ENCODE results near the gene EIF2B1. TPM values are rescaled to one million over a fixed set of nuclear protein-coding genes. Genes with fewer than 3 reads are reported as not detected.
A peak's percentile ranks its signal among the peaks of the same experiment; 100 is the strongest.
"Not testable (repeated sequence)": the region's sequence is repeated elsewhere in the genome, so short reads cannot be mapped to it uniquely, and the experiment has no call there.

EIF2B1 gene
- total and polyA plus RNA-seq, 12 donors, result 36.2 to 171 (median 55.8) TPM

DNA sequence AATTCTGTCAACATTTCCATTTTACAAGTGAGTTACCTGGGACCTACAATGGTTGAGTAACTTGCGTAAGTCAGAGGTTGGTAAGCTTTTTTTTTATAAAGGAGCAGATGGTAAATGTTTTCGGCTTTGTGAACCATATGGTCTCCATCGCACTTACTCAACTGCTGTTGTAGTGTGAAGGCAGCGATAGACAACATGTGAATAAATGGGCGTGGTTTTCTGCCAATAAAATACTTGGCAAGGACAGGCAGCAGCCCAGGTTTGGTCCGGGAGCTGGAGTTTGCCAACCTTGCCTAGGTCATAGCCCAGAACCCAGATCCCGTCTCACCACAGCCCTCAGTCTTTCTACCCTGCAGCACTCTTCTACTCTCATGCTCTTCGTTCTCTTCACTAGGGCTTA lies 25.3 kb downstream of the EIF2B1 start:
- peaks cover 0 to 86% of the 10 kb centered on the region in 2 donors for H3K36me3 ChIP-seq (replicated peaks in 1 of 2)
- WGBS, 4 donors, result 84 to 89% (median 88%) methylated on average over 8 of the region's 8 CpGs
- H3K27ac ChIP-seq, result no peak overlapping the region
- no peaks in the 10 kb centered on the region for H3K9me3 ChIP-seq (replicated peaks in 1 of 3)
- TF ChIP-seq, protein P1, sequence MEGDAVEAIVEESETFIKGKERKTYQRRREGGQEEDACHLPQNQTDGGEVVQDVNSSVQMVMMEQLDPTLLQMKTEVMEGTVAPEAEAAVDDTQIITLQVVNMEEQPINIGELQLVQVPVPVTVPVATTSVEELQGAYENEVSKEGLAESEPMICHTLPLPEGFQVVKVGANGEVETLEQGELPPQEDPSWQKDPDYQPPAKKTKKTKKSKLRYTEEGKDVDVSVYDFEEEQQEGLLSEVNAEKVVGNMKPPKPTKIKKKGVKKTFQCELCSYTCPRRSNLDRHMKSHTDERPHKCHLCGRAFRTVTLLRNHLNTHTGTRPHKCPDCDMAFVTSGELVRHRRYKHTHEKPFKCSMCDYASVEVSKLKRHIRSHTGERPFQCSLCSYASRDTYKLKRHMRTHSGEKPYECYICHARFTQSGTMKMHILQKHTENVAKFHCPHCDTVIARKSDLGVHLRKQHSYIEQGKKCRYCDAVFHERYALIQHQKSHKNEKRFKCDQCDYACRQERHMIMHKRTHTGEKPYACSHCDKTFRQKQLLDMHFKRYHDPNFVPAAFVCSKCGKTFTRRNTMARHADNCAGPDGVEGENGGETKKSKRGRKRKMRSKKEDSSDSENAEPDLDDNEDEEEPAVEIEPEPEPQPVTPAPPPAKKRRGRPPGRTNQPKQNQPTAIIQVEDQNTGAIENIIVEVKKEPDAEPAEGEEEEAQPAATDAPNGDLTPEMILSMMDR (IDR thresholded peaks at IDR 0.05), result no peak
- TF ChIP-seq POLR2A (IDR thresholded peaks at IDR 0.05), result no peak
- peaks cover 0 to under 1% of the 10 kb centered on the region in 2 donors for H3K4me1 ChIP-seq (replicated peaks in 1 of 2)
- no peak overlapping the region for H3K4me3 ChIP-seq
- no peaks in the 10 kb centered on the region for H3K27me3 ChIP-seq
- DNase-seq, result no peak
- intact Hi-C loops (cut with DNase I), result no loop called here

DNA sequence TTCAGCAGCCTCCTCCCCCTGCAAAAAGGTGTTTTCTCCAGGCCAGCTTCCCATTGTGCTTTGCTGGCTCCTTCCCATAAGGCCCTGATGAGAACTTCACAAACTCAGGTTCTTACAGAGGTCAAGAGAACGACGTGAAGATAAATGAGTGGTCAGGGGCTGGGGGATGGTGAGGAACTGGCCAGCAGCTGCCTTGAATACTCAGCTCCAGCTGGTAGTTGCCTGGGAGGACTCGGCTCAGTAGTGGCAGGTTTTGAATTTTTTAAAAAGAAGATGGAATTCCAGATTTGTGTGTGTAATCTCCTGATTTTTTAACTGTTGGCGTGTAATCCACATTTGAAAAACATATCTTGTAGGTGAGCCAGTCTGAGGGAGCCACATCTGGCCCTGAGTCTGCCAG lies 25.7 kb downstream of the EIF2B1 start:
- intact Hi-C loops (cut with DNase I), result no loop called here
- 73 to 78% (median 77%) methylated on average over 4 of the region's 4 CpGs for WGBS, 4 donors

DNA sequence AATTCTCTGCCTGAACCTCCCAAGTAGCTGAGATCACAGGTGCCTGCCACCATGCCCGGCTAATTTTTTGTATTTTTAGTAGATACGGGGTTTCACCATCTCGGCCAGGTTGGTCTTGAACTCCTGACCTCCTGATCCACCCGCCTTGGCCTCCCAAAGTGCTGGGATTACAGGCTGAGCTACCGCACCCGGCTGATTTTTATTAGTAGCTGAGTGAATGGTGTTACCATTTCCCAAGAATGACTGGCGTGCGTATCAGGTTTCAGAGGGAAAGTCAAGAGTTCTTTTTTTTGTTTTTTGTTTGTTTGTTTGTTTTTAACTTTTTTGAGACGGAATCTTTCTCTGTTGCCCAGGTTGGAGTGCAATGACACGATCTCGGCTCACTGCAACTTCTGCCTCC lies 30.0 kb downstream of the EIF2B1 start:
- WGBS, 4 donors, result 85 to 88% (median 87%) methylated on average over 11 of the region's 11 CpGs
- peaks cover 0 to 48% of the 10 kb centered on the region in 2 donors for H3K36me3 ChIP-seq (replicated peaks in 1 of 2)
- H3K27ac ChIP-seq; H3K9me3 ChIP-seq (replicated peaks in 1 of 3); H3K27me3 ChIP-seq; H3K4me3 ChIP-seq; intact Hi-C loops (cut with DNase I): not testable (repeated sequence)
- peak in 1 of 7 donors; percentile 35 for DNase-seq
- H3K4me1 ChIP-seq (replicated peaks in 1 of 2), result peaks cover 6 to 15% of the 10 kb centered on the region in 2 donors

More for the DNA sequence above, 25.7 kb downstream of the EIF2B1 start:
- peaks cover 4% of the 10 kb centered on the region in 2 donors for H3K4me1 ChIP-seq (replicated peaks in 1 of 2)
- DNase-seq, result no peak
- no peak overlapping the region for H3K4me3 ChIP-seq
- no peak for TF ChIP-seq POLR2A (IDR thresholded peaks at IDR 0.05)
- TF ChIP-seq, protein P1 (IDR thresholded peaks at IDR 0.05), result no peak
- peaks cover 0 to 82% of the 10 kb centered on the region in 2 donors for H3K36me3 ChIP-seq (replicated peaks in 1 of 2)
- no peaks in the 10 kb centered on the region for H3K9me3 ChIP-seq (replicated peaks in 1 of 3)
- H3K27ac ChIP-seq, result no peak overlapping the region
- no peaks in the 10 kb centered on the region for H3K27me3 ChIP-seq

DNA sequence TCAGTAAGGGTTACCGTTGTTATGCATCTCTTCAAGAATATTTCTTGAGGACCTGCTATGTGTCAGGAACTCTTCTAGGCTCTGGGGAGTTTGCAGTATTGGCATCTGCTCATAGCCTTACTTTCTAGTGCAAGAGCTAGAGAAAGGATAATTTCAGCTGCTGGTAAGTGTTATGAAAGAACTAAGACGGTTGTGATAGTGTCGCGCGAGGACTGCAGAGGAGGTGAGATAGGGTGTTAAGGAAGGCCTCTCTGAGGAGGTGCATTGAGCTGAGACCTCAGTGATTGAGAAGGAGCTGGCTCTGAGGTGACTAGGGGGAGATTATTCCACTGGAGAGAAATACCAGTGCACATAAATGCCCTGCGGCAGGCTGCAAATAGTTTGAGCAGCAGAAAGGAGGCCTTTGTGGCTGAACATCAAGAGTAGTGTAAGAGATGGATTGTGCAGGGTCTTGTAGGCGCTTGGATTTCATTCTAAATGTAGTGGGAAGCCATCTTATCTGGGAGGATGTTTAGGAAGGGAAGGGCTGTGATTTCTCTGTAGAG lies 30.8 kb downstream of the EIF2B1 start:
- H3K9me3 ChIP-seq (replicated peaks in 1 of 3), result no peaks in the 10 kb centered on the region
- 9 to 13% (median 12%) methylated on average over 7 of the region's 7 CpGs for WGBS, 4 donors
- peak overlapping the region in 4 of 5 donors; percentile 68 to 96 (median 82) for H3K27ac ChIP-seq
- intact Hi-C loops (cut with DNase I), result no loop called here
- no peaks in the 10 kb centered on the region for H3K27me3 ChIP-seq
- H3K36me3 ChIP-seq (replicated peaks in 1 of 2), result peaks cover 0 to 49% of the 10 kb centered on the region in 2 donors
- no peak for DNase-seq
- H3K4me1 ChIP-seq (replicated peaks in 1 of 2), result peaks cover 6 to 15% of the 10 kb centered on the region in 2 donors
- TF ChIP-seq POLR2A (IDR thresholded peaks at IDR 0.05), result no peak
- TF ChIP-seq, protein P1 (IDR thresholded peaks at IDR 0.05), result no peak
- peak overlapping the region; percentile 85 to 97 (median 92) for H3K4me3 ChIP-seq
